HG03097 (cell line): ENCODE measurements around the gene FLVCR1.
"Not testable (repeated sequence)": the region's sequence is repeated elsewhere in the genome, so short reads cannot be mapped to it uniquely, and the experiment has no call there.

Experiments
- ATAC-seq: cut with Tn5 transposase; IDR thresholded peaks from one replicate; pipeline ENCODE4 v1.9.1; 2021; ENCODE audit not compliant: unreplicated experiment, low FRiP score

FLVCR1 gene

GRCh38 chr1:212914110-212914509 is 56.0 kb downstream of the FLVCR1 start:
- ATAC-seq = not testable (repeated sequence)

- no peak for ATAC-seq
These were observed 56.7 kb downstream of the FLVCR1 start for GRCh38 chr1:212914789-212915188.

- ATAC-seq = no peak
These were observed 57.4 kb downstream of the FLVCR1 start for GRCh38 chr1:212915245-212916091.

- ATAC-seq = no peak
These were observed 58.5 kb downstream of the FLVCR1 start for GRCh38 chr1:212916481-212917133.

- no peak for ATAC-seq
These were observed 59.0 kb downstream of the FLVCR1 start for GRCh38 chr1:212917134-212917485.

- no peak for ATAC-seq
These were observed 59.8 kb downstream of the FLVCR1 start for GRCh38 chr1:212917858-212918257.

- no peak for ATAC-seq
These were observed 60.7 kb downstream of the FLVCR1 start for GRCh38 chr1:212918824-212919223.

GRCh38 chr1:212920246-212920645 is 62.2 kb downstream of the FLVCR1 start:
- no peak for ATAC-seq

- ATAC-seq = no peak
These were observed 62.8 kb downstream of the FLVCR1 start for GRCh38 chr1:212920896-212921295.

GRCh38 chr1:212922016-212922415 is 63.9 kb downstream of the FLVCR1 start:
- no peak for ATAC-seq

- no peak for ATAC-seq
These were observed 68.3 kb downstream of the FLVCR1 start for GRCh38 chr1:212926372-212926771.

- no peak for ATAC-seq
These were observed 70.5 kb downstream of the FLVCR1 start for GRCh38 chr1:212928323-212929291.

- no peak for ATAC-seq
These were observed 73.1 kb downstream of the FLVCR1 start for GRCh38 chr1:212930986-212931678.

GRCh38 chr1:212933815-212934471 is 75.9 kb downstream of the FLVCR1 start:
- no peak for ATAC-seq

GRCh38 chr1:212935387-212935981 is 77.4 kb downstream of the FLVCR1 start:
- no peak for ATAC-seq

GRCh38 chr1:212937034-212937433 is 79.0 kb downstream of the FLVCR1 start:
- no peak for ATAC-seq

- no peak for ATAC-seq
These were observed 80.8 kb downstream of the FLVCR1 start for GRCh38 chr1:212938846-212939245.

GRCh38 chr1:212941452-212941851 is 83.4 kb downstream of the FLVCR1 start:
- no peak for ATAC-seq

- ATAC-seq = no peak
These were observed 84.8 kb downstream of the FLVCR1 start for GRCh38 chr1:212942679-212943392.
